GM20431 (cell line): Measurements from ENCODE around the gene OR6Y1.

Experiments
- in situ Hi-C: fragments of 300-500 bp; cut with MseI, MboI; formaldehyde crosslinking; loops from one replicate; pipeline ENCODE4 v1.15.0; 2020; ENCODE audit warnings: low sequenced_read_pairs; ENCODE audit not compliant: unreplicated experiment

Gene OR6Y1

GRCh38 chr1:158554352-158554751 is at the start of gene OR6Y1:
TSS of gene OR6Y1 (minus strand) at chr1:158554405. CDS start at chr1:158548105, 6,300 bp downstream.
- in situ Hi-C loops = no loop called here

- in situ Hi-C loops = no loop called here
Observed at GRCh38 chr1:158600735-158601134, 46.5 kb upstream of the OR6Y1 start.

- in situ Hi-C loops = no loop called here
Observed at GRCh38 chr1:158586942-158587341, 32.7 kb upstream of the OR6Y1 start.

GRCh38 chr1:158583962-158584361 is 29.8 kb upstream of the OR6Y1 start:
- in situ Hi-C loops = no loop called here

GRCh38 chr1:158579733-158580132 is 25.5 kb upstream of the OR6Y1 start, which contains the start of gene OR10X1:
TSS of gene OR10X1 (minus strand) at chr1:158579899. CDS start at chr1:158579899, 0 bp downstream.
- in situ Hi-C loops = no loop called here

- in situ Hi-C loops = no loop called here
Observed at GRCh38 chr1:158577561-158577960, 23.4 kb upstream of the OR6Y1 start.

- in situ Hi-C loops = no loop called here
Observed at GRCh38 chr1:158572226-158572625, 18.0 kb upstream of the OR6Y1 start.

- in situ Hi-C loops = no loop called here
Observed at GRCh38 chr1:158570480-158570879, 16.3 kb upstream of the OR6Y1 start, which contains the start of gene OR6P1. TSS of gene OR6P1 (minus strand) at chr1:158570580. CDS start at chr1:158563604, 6,976 bp downstream.

- in situ Hi-C loops = no loop called here
Observed at GRCh38 chr1:158564608-158565007, 10.4 kb upstream of the OR6Y1 start.

GRCh38 chr1:158563853-158564252 is 9.6 kb upstream of the OR6Y1 start:
- in situ Hi-C loops = no loop called here

GRCh38 chr1:158559696-158560095 is 5.5 kb upstream of the OR6Y1 start:
- in situ Hi-C loops = no loop called here

GRCh38 chr1:158552296-158552695 is 1.9 kb downstream of the OR6Y1 start:
- in situ Hi-C loops = no loop called here

- in situ Hi-C loops = no loop called here
Observed at GRCh38 chr1:158547533-158547932, 6.7 kb downstream of the OR6Y1 start.

GRCh38 chr1:158537609-158538008 is 16.6 kb downstream of the OR6Y1 start:
- in situ Hi-C loops = no loop called here

- in situ Hi-C loops = no loop called here
Observed at GRCh38 chr1:158534496-158534895, 19.7 kb downstream of the OR6Y1 start.

GRCh38 chr1:158527190-158527815 is 26.9 kb downstream of the OR6Y1 start:
- in situ Hi-C loops = no loop called here

- in situ Hi-C loops = loop anchor here (25.0 kb wide), 2 partner anchors 309 to 466 kb away; no protein-coding TSS in a partner anchor
Observed at GRCh38 chr1:158521666-158522058, 32.5 kb downstream of the OR6Y1 start.

GRCh38 chr1:158520955-158521665 is 33.1 kb downstream of the OR6Y1 start:
- in situ Hi-C loops = loop anchor here (25.0 kb wide), 2 partner anchors 309 to 466 kb away; no protein-coding TSS in a partner anchor

GRCh38 chr1:158520021-158520420 is 34.2 kb downstream of the OR6Y1 start:
- in situ Hi-C loops = loop anchor here (25.0 kb wide), 2 partner anchors 308 to 467 kb away; no protein-coding TSS in a partner anchor

GRCh38 chr1:158516966-158517365 is 37.2 kb downstream of the OR6Y1 start:
- in situ Hi-C loops = loop anchor here (25.0 kb wide), 2 partner anchors 305 to 470 kb away; no protein-coding TSS in a partner anchor
